GM18951 (cell line): Measurements from ENCODE around the gene TPGS2.
"Not testable (repeated sequence)": the region's sequence is repeated elsewhere in the genome, so short reads cannot be mapped to it uniquely, and the experiment has no call there.

ENCODE experiments used
- POLR2A ChIP-seq: IDR thresholded peaks from 4 replicates; pipeline ENCODE4 v1.6.1; 2011; ENCODE audit warnings: mild to moderate bottlenecking; ENCODE audit not compliant: insufficient read length, insufficient read depth; ENCODE audit errors: extremely low read depth
- in situ Hi-C: fragments of 300-500 bp; cut with MboI; formaldehyde crosslinking; loops from one replicate; pipeline ENCODE4 v1.12.0; 2022; ENCODE audit warnings: low sequenced_read_pairs, mixed read lengths, inconsistent platforms; ENCODE audit not compliant: unreplicated experiment

The TPGS2 gene

GRCh38 chr18:36833120-36833519 is 4.3 kb upstream of the TPGS2 start:
- in situ Hi-C loops: no loop called here
- no peak for TF ChIP-seq POLR2A

GRCh38 chr18:36831139-36831538 is 2.3 kb upstream of the TPGS2 start:
- TF ChIP-seq POLR2A: no peak
- in situ Hi-C loops: no loop called here

- in situ Hi-C loops: no loop called here
- no peak for TF ChIP-seq POLR2A
Measured at GRCh38 chr18:36830158-36830495, 1.3 kb upstream of the TPGS2 start.

- no peak for TF ChIP-seq POLR2A
- in situ Hi-C loops: no loop called here
Measured at GRCh38 chr18:36829362-36830157, 758 bp upstream of the TPGS2 start.

GRCh38 chr18:36828157-36828629 is 609 bp downstream of the TPGS2 start:
- in situ Hi-C loops: no loop called here
- no peak for TF ChIP-seq POLR2A

- TF ChIP-seq POLR2A: no peak
- in situ Hi-C loops: no loop called here
Measured at GRCh38 chr18:36826556-36826955, 2.2 kb downstream of the TPGS2 start.

- no peak for TF ChIP-seq POLR2A
- in situ Hi-C loops: no loop called here
Measured at GRCh38 chr18:36825526-36825925, 3.3 kb downstream of the TPGS2 start.

GRCh38 chr18:36821681-36822080 is 7.1 kb downstream of the TPGS2 start:
- in situ Hi-C loops: no loop called here
- TF ChIP-seq POLR2A: no peak

GRCh38 chr18:36819621-36820020 is 9.2 kb downstream of the TPGS2 start:
- in situ Hi-C loops: no loop called here
- no peak for TF ChIP-seq POLR2A

- TF ChIP-seq POLR2A: no peak
- in situ Hi-C loops: no loop called here
Measured at GRCh38 chr18:36818652-36819051, 10.2 kb downstream of the TPGS2 start.

GRCh38 chr18:36817039-36817438 is 11.8 kb downstream of the TPGS2 start:
- no peak for TF ChIP-seq POLR2A
- in situ Hi-C loops: no loop called here

- in situ Hi-C loops: not testable (repeated sequence)
Measured at GRCh38 chr18:36816096-36816495, 12.7 kb downstream of the TPGS2 start.

- TF ChIP-seq POLR2A: no peak
- in situ Hi-C loops: no loop called here
Measured at GRCh38 chr18:36814994-36815393, 13.8 kb downstream of the TPGS2 start.

- no peak for TF ChIP-seq POLR2A
- in situ Hi-C loops: no loop called here
Measured at GRCh38 chr18:36813824-36814223, 15.0 kb downstream of the TPGS2 start.
